Hepatocyte (in vitro differentiated cells): Measurements from ENCODE around the gene LINC01488. TPM values are rescaled to one million over a fixed set of nuclear protein-coding genes. Genes with fewer than 3 reads are reported as not detected.

ENCODE experiments used
- DNase-seq: peaks from one replicate; pipeline ENCODE4 v3.0.0-alpha.2; 2016; ENCODE audit warnings: low spot score
- H2AFZ ChIP-seq: fragments of 200-600 bp; sonication (generic); 2 replicates; pipeline ENCODE4 v1.6.0; 2016; ENCODE audit warnings: antibody characterized with exemption, mild to moderate bottlenecking
- H3K27ac ChIP-seq: fragments of 200-600 bp; sonication (generic); 2 replicates; pipeline ENCODE4 v1.5.1; 2016; ENCODE audit warnings: mild to moderate bottlenecking
- H3K27me3 ChIP-seq: fragments of 200-600 bp; sonication (generic); 2 replicates; pipeline ENCODE4 v1.6.1; 2016
- H3K36me3 ChIP-seq: fragments of 200-600 bp; sonication (generic); replicated peaks from 2 replicates; pipeline ENCODE4 v1.5.1; 2016; ENCODE audit warnings: low read depth; ENCODE audit not compliant: insufficient read depth
- H3K4me1 ChIP-seq: fragments of 200-600 bp; sonication (generic); 2 replicates; pipeline ENCODE4 v1.5.1; 2016; ENCODE audit warnings: mild to moderate bottlenecking, moderate library complexity; ENCODE audit not compliant: insufficient read depth
- H3K4me2 ChIP-seq: fragments of 200-600 bp; sonication (generic); 2 replicates; pipeline ENCODE4 v1.6.0; 2016
- H3K4me3 ChIP-seq: fragments of 200-600 bp; sonication (generic); 2 replicates; pipeline ENCODE4 v1.5.1; 2016; ENCODE audit warnings: mild to moderate bottlenecking
- H3K79me2 ChIP-seq: fragments of 200-600 bp; sonication (generic); 2 replicates; pipeline ENCODE4 v1.6.0; 2017; ENCODE audit warnings: mild to moderate bottlenecking
- H3K9me2 ChIP-seq: fragments of 200-600 bp; sonication (generic); replicated peaks from 2 replicates; pipeline ENCODE4 v1.6.0; 2017; ENCODE audit warnings: mild to moderate bottlenecking; ENCODE audit not compliant: insufficient read depth
- H3K9me3 ChIP-seq: fragments of 200-600 bp; sonication (generic); 2 replicates; pipeline ENCODE4 v1.5.1; 2016; ENCODE audit warnings: low read depth, mild to moderate bottlenecking
- H4K20me1 ChIP-seq: fragments of 200-600 bp; sonication (generic); 2 replicates; pipeline ENCODE4 v1.6.0; 2016; ENCODE audit warnings: mild to moderate bottlenecking; ENCODE audit not compliant: insufficient read depth, poor library complexity, severe bottlenecking
- EZH2 ChIP-seq: fragments of 200-600 bp; sonication (generic); IDR thresholded peaks from 2 replicates; pipeline ENCODE4 v1.6.1; 2016; ENCODE audit warnings: antibody characterized with exemption, mild to moderate bottlenecking, borderline replicate concordance
- EZH2phosphoT487 ChIP-seq: fragments of 200-600 bp; sonication (generic); IDR thresholded peaks from one replicate; pipeline ENCODE4 v1.6.1; 2018; ENCODE audit warnings: antibody characterized with exemption, mild to moderate bottlenecking, low read depth, moderate library complexity; ENCODE audit not compliant: unreplicated experiment, severe bottlenecking
- WGBS: methylation state at CpG from one replicate; pipeline ENCODE4 v1.1.6; 2016; ENCODE audit warnings: low lambda C conversion rate; ENCODE audit errors: missing lambda C conversion rate; 5-methylcytosine and 5-hydroxymethylcytosine counted together
- polyA plus RNA-seq: library from polyadenylated mRNA; unstranded; fragments of >200 nt; fragmentation: Nextera tagmentation; extraction: Ambion mirVana; gene quantifications from 2 replicates; pipeline ENCODE4 v1.2.1, GENCODE V29; 2016
- total RNA-seq: library from RNA; depleted of rRNA; stranded (reverse); fragments of >200 nt; gene quantifications from 2 replicates; pipeline ENCODE4 v1.2.3, GENCODE V29; 2014
- TF ChIP-seq, protein P1 (sequence below): fragments of 200-600 bp; sonication (generic); IDR thresholded peaks from 2 replicates; pipeline ENCODE4 v1.5.1; 2016; ENCODE audit warnings: antibody characterized with exemption, mild to moderate bottlenecking; ENCODE audit not compliant: poor library complexity

The LINC01488 gene
- total and polyA plus RNA-seq, 2 experiments from 2014 or later = 0.27 to 0.59 TPM

DNA sequence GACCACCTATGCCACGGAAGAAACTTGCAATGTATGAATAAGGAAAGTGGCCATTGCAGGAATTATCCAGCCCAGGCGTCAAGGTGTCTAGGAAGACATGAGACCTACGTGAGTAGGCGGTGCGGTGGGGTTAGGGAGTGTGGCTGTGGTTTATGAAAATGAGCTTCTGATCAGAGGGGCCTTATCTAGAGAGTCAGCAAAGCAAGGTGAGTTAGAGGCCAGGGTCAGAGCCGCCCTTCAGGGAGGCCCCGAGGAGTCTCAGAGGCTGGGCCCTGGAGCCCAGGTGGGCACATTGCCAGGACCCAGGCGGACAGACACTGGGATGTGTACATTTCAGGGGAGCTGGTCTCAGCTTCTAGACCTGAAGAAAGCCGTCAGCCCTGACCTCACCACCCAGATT, 13.8 kb upstream of the LINC01488 start:
- no peaks in the 10 kb centered on the region for H3K27me3 ChIP-seq
- H3K9me3 ChIP-seq = no peaks in the 10 kb centered on the region
- H3K4me2 ChIP-seq = no peak overlapping the region
- H3K36me3 ChIP-seq = no peaks in the 10 kb centered on the region
- DNase-seq = no peak
- no peak overlapping the region for H3K27ac ChIP-seq
- peaks cover 10% of the 10 kb centered on the region for H3K4me1 ChIP-seq
- 84% methylated on average over 9 of the region's 9 CpGs for WGBS
- TF ChIP-seq EZH2 = no peak
- TF ChIP-seq, protein P1, sequence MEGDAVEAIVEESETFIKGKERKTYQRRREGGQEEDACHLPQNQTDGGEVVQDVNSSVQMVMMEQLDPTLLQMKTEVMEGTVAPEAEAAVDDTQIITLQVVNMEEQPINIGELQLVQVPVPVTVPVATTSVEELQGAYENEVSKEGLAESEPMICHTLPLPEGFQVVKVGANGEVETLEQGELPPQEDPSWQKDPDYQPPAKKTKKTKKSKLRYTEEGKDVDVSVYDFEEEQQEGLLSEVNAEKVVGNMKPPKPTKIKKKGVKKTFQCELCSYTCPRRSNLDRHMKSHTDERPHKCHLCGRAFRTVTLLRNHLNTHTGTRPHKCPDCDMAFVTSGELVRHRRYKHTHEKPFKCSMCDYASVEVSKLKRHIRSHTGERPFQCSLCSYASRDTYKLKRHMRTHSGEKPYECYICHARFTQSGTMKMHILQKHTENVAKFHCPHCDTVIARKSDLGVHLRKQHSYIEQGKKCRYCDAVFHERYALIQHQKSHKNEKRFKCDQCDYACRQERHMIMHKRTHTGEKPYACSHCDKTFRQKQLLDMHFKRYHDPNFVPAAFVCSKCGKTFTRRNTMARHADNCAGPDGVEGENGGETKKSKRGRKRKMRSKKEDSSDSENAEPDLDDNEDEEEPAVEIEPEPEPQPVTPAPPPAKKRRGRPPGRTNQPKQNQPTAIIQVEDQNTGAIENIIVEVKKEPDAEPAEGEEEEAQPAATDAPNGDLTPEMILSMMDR = no peak
- TF ChIP-seq EZH2phosphoT487 = no peak
- H3K79me2 ChIP-seq = no peaks in the 10 kb centered on the region
- H2AFZ ChIP-seq = no peak overlapping the region
- no peaks in the 10 kb centered on the region for H3K9me2 ChIP-seq
- no peaks in the 10 kb centered on the region for H4K20me1 ChIP-seq
- H3K4me3 ChIP-seq = no peak overlapping the region

DNA sequence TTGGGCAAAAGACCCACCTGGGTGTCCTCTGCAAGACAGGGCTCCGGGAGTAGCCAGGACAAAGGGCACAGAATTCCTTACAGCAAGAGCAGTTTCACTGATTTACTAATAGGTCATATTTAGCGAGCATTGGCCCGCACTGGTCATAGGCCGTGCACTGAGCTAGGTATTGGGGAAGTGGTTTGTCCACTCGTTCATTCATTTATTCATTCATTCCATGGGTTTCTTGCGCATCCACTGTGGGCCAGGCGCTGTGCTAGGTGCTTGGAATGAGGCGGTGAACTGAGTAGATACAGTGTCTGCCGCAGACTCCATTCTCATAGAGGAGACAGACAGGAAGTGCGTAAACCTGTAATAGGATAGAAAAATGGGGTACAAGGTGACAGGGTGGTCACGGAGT, 13.2 kb upstream of the LINC01488 start:
- no peaks in the 10 kb centered on the region for H3K27me3 ChIP-seq
- H3K36me3 ChIP-seq = no peaks in the 10 kb centered on the region
- TF ChIP-seq EZH2phosphoT487 (no peak), EZH2 (no peak)
- TF ChIP-seq, protein P1 = no peak
- H3K4me3 ChIP-seq = no peak overlapping the region
- WGBS = 94% methylated on average over 11 of the region's 11 CpGs
- no peak overlapping the region for H3K27ac ChIP-seq
- no peaks in the 10 kb centered on the region for H3K9me3 ChIP-seq
- no peak for DNase-seq
- H4K20me1 ChIP-seq = no peaks in the 10 kb centered on the region
- no peaks in the 10 kb centered on the region for H3K9me2 ChIP-seq
- H3K4me2 ChIP-seq = no peak overlapping the region
- H2AFZ ChIP-seq = no peak overlapping the region
- peaks cover 7% of the 10 kb centered on the region for H3K4me1 ChIP-seq
- H3K79me2 ChIP-seq = no peaks in the 10 kb centered on the region

DNA sequence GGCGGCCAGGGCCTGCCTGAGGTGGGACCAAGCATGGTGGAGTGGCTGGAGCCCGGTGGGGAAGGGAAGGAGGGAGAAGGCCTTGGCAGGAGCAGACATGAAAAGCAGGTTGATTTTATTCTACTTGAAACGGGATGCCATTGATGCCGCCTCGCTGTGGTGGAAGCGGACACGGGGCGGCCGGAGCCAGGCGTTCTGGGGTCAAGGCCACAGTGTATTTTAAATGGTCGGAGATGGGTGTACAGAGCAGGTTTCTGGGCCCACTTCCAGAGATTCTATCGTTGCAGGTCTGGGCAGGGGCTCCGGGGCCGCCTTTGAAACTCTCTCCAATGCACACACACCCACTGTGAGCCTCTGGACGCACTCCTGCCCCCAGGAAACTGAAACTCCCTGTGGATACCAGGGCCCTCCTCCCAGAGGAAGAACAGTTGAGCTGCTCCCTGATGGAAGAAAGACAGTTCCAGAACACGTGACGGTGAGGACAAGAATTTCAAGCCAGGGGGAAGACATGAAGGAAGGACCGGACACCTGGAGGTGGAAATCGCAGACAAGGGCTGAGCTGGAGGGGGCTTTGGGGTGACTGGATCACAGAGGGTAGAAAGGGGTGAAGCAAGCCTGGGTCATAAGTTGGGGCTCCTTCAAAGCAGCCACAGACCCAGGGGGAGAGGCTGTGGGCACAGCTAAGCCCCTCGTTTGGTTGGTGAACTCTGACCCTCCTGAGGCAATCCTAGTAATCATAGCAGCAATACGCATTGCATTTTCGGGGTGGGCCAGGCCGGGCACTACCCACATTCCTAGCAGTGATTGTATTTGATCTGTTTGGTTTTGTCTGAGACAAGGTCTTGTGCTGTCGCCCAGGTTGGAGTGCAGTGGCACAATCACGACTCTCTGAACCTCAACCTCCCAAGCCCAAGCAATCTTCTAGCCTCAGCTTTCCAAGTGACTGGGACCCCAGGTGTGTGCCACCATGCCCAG, 12.3 kb upstream of the LINC01488 start:
- no peak for DNase-seq
- H3K27me3 ChIP-seq = no peaks in the 10 kb centered on the region
- no peaks in the 10 kb centered on the region for H3K4me1 ChIP-seq
- no peaks in the 10 kb centered on the region for H3K36me3 ChIP-seq
- H3K79me2 ChIP-seq = no peaks in the 10 kb centered on the region
- H3K4me2 ChIP-seq = no peak overlapping the region
- H3K4me3 ChIP-seq = no peak overlapping the region
- H3K27ac ChIP-seq = no peak overlapping the region
- H2AFZ ChIP-seq = no peak overlapping the region
- no peaks in the 10 kb centered on the region for H4K20me1 ChIP-seq
- TF ChIP-seq EZH2 (no peak), EZH2phosphoT487 (no peak)
- TF ChIP-seq, protein P1 = no peak
- no peaks in the 10 kb centered on the region for H3K9me2 ChIP-seq
- no peaks in the 10 kb centered on the region for H3K9me3 ChIP-seq
- WGBS = 90% methylated on average over 25 of the region's 25 CpGs
